Heart right ventricle (tissue), 16 donors: ENCODE results near the gene ADPRH. TPM values are rescaled to one million over a fixed set of nuclear protein-coding genes. Genes with fewer than 3 reads are reported as not detected.

Experiments
- ATAC-seq, 8 donors: fragments of 200-7000 bp; cut with Tn5 transposase; one replicate each; pipeline ENCODE4 v1.9.1; 2020; ENCODE audit warnings: mild to moderate bottlenecking in 8 of 8, moderate library complexity in 8 of 8, moderate number of reproducible peaks in 1 of 8
- DNase-seq, 2 donors: peaks; one replicate each; pipeline ENCODE4 v3.0.0-alpha.2; 2020
- H3K27ac ChIP-seq, 10 donors: fragments of 200-600 bp; sonication (generic) in 2 of 10; one replicate each; pipeline versions ENCODE4 v1.5.0 to v1.8.0; 2020 to 2022; ENCODE audit warnings: mild to moderate bottlenecking in 3 of 10
- H3K27me3 ChIP-seq, 7 donors: fragments of 200-600 bp; one replicate each; pipeline ENCODE4 v1.8.0; 2021 to 2022; ENCODE audit warnings: mild to moderate bottlenecking in 2 of 7
- H3K36me3 ChIP-seq, 9 donors: fragments of 200-600 bp; sonication (generic) in 1 of 9; one replicate each; pipeline versions ENCODE4 v1.5.0 to v1.8.0; 2020 to 2022; ENCODE audit warnings: mild to moderate bottlenecking in 2 of 9
- H3K4me1 ChIP-seq, 9 donors: fragments of 200-600 bp; sonication (generic) in 1 of 9; one replicate each; pipeline versions ENCODE4 v1.5.0 to v1.8.0; 2020 to 2022; ENCODE audit warnings: mild to moderate bottlenecking in 4 of 9
- H3K4me3 ChIP-seq, 10 donors: fragments of 200-600 bp; sonication (generic) in 2 of 10; one replicate each; pipeline versions ENCODE4 v1.5.0 to v1.8.0; 2020 to 2022; ENCODE audit warnings: mild to moderate bottlenecking in 7 of 10, moderate library complexity in 2 of 10
- H3K9me3 ChIP-seq, 11 donors: fragments of 200-600 bp in 10 of 11; sonication (generic) in 2 of 11; one replicate each; pipeline versions ENCODE4 v1.5.0 to v1.8.0; 2013 to 2022; ENCODE audit warnings: mild to moderate bottlenecking in 2 of 11, control low read depth in 1 of 11, moderate library complexity in 1 of 11
- CTCF ChIP-seq, 9 donors: fragments of 200-600 bp; sonication (generic) in 2 of 9; IDR thresholded peaks; one replicate each; pipeline versions ENCODE4 v1.5.0 to v1.8.0; 2021 to 2022; ENCODE audit warnings: antibody characterized with exemption in 9 of 9, mild to moderate bottlenecking in 5 of 9, moderate library complexity in 1 of 9
- WGBS, 2 donors: extraction: QIAGEN DNeasy Blood & Tissue Kit; methylation state at CpG; one replicate each; pipeline ENCODE4 v1.1.7; 2013; ENCODE audit warnings: inconsistent platforms in 1 of 2; 5-methylcytosine and 5-hydroxymethylcytosine counted together
- intact Hi-C, 10 donors: fragments of 100-400 bp; cut with DNase I; formaldehyde crosslinking; loops; one replicate each; pipeline versions ENCODE4 v1.11.1 to v1.14.2; 2022
- polyA plus RNA-seq, 2 donors: library from polyadenylated mRNA; stranded (reverse); fragments of 200-250 nt; gene quantifications; one replicate each; pipeline ENCODE4 v1.2.3, GENCODE V29; 2013
- total RNA-seq, 10 donors: library from RNA; stranded (reverse); fragmentation: NEBNext Ultra II Directional in 3 of 10; extraction: Animal tissue kit (Norgen Biotek cat#: 25700) in 3 of 10; gene quantifications; one replicate each; pipeline versions ENCODE4 v1.2.1 to v1.2.4, GENCODE V29; 2021 to 2023
- donor health status: Arrhythmogenic right ventricular cardiomyopathy.
- donor health status: ischemic (EF 13 %, LVEDD 7.1; RV severe dilation, severe dysfunction).
- donor health status: healthy with polysubstance abuse.
- donor health status: DM: no; HTN: yes; CAD: no.
- donor health status: DM: no; HTN: no; CAD: no.
- donor health status: ischemic (EF 25% LVEDD 6.9; RV normal size, moderate dysfunction).
- donor health status: ischemic (EF 25% LVEDD 5.7; RV mildly dilated, moderate dysfunction).
- donor health status: healthy.
- donor health status: DM: yes; HTN: yes; CAD: no.
- donor health status: Ischemic cardiomyopathy.
- donor health status: ischemic (EF 35%, LVEDD 5.7; RV mildly dilated, moderate dysfunction).
- donor health status: nonischemic (EF 11% LVEDD 7.7; RV severe dilation, severe dysfunction).
- donor health status: DM: yes; HTN: yes; CAD: no.
- donor health status: PGD.
- donor health status: ischemic (EF 29% LVEDD 5.4; RV normal size, mild dysfunction).
- donor health status: nonischemic (EF 23%, LVEDD 6.1; RV moderate dilation, normal function).

ADPRH gene
- total and polyA plus RNA-seq, 12 donors: 5.6 to 16.9 (median 10.5) TPM

GRCh38 chr3:119555929-119556328 is 23.4 kb upstream of the ADPRH start:
- Histone ChIP-seq H3K27me3 (no peaks in the 10 kb centered on the region), H3K27ac (peak overlapping the region in 1 of 10 donors; percentile 27), H3K9me3 (no peaks in the 10 kb centered on the region), H3K36me3 (no peaks in the 10 kb centered on the region), H3K4me1 (peaks cover 0 to 28% (median 0%) of the 10 kb centered on the region in 9 donors), H3K4me3 (no peak overlapping the region)
- intact Hi-C loops: no loop called here
- WGBS, 2 donors: 75 to 98% methylated on average over 1 of the region's 1 CpG
- ATAC-seq (no peak), DNase-seq (no peak)
- TF ChIP-seq CTCF (IDR thresholded peaks at IDR 0.05): no peak

- no peak for TF ChIP-seq CTCF (IDR thresholded peaks at IDR 0.05)
- WGBS, 2 donors: 94 to 97% methylated on average over 7 of the region's 7 CpGs
- no peak overlapping the region for H3K27ac ChIP-seq
Observed at GRCh38 chr3:119557192-119557876, 22.0 kb upstream of the ADPRH start.

GRCh38 chr3:119557877-119558269 is 21.4 kb upstream of the ADPRH start:
- TF ChIP-seq CTCF (IDR thresholded peaks at IDR 0.05): no peak
- intact Hi-C loops: no loop called here
- no peak for DNase-seq
- Histone ChIP-seq H3K4me1 (peaks cover 0 to 35% (median 7%) of the 10 kb centered on the region in 9 donors), H3K27me3 (no peaks in the 10 kb centered on the region), H3K36me3 (no peaks in the 10 kb centered on the region), H3K4me3 (no peak overlapping the region), H3K27ac (no peak overlapping the region), H3K9me3 (no peaks in the 10 kb centered on the region)
- no peak for ATAC-seq
- WGBS, 2 donors: 76 to 86% methylated on average over 3 of the region's 3 CpGs

More at GRCh38 chr3:119557192-119557876, 22.0 kb upstream of the ADPRH start:
- Histone ChIP-seq H3K27me3 (no peaks in the 10 kb centered on the region), H3K4me1 (peaks cover 0 to 30% (median 2%) of the 10 kb centered on the region in 9 donors), H3K9me3 (no peaks in the 10 kb centered on the region), H3K4me3 (no peak overlapping the region), H3K36me3 (no peaks in the 10 kb centered on the region)
- intact Hi-C loops: no loop called here
- DNase-seq: no peak
- no peak for ATAC-seq

- TF ChIP-seq CTCF (IDR thresholded peaks at IDR 0.05): no peak
- Histone ChIP-seq H3K36me3 (no peaks in the 10 kb centered on the region), H3K4me3 (peak overlapping the region in 1 of 10 donors; percentile 29), H3K9me3 (peaks cover 0 to 5% (median 0%) of the 10 kb centered on the region in 11 donors), H3K27ac (peak overlapping the region in 1 of 10 donors; percentile 75), H3K27me3 (no peaks in the 10 kb centered on the region), H3K4me1 (peaks cover 0 to 35% (median 8%) of the 10 kb centered on the region in 9 donors)
- WGBS, 2 donors: 95 to 97% methylated on average over 9 of the region's 9 CpGs
- no peak for ATAC-seq
- intact Hi-C loops: no loop called here
- DNase-seq: no peak
Observed at GRCh38 chr3:119558626-119559317, 20.5 kb upstream of the ADPRH start.
